ENCODE results near the gene CCDC107. TPM values are rescaled to one million over a fixed set of nuclear protein-coding genes. Genes with fewer than 3 reads are reported as not detected.

The CCDC107 gene
- total RNA-seq, 1 experiment from 2014 or later, result 11.8 TPM

DNA sequence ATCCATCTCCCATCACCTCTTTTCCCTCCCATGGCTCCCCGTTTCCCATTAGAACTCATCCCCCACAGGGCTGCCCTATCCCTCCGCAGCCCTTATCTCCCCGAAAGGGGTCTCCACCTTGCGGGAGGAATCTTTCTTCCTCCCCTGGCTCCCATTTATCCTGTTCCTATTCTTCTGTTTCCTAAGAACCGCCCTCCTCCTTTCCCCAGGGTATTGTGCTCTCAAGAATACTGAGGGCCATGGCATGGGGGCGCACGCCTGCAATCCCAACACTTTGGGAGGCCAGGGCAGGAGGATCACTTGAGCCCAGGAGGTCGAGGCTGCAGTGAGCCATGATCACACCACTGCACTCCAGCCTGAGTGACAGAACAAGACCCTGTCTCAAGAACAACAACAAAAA, 40.5 kb upstream of the CCDC107 start:
- Mint-ChIP-seq H3K27me3 (ENCODE audit: insufficient read depth, unreplicated experiment) (peaks cover 13% of the 10 kb centered on the region), H3K9me3 (ENCODE audit: unreplicated experiment) (no peaks in the 10 kb centered on the region), H3K4me3 (ENCODE audit: unreplicated experiment) (peak overlapping the region; percentile 60), H3K4me1 (ENCODE audit: low read depth, unreplicated experiment) (peaks cover 5% of the 10 kb centered on the region), H3K36me3 (ENCODE audit: insufficient read depth, unreplicated experiment) (no peaks in the 10 kb centered on the region), H3K27ac (ENCODE audit: unreplicated experiment) (no peak overlapping the region)
- H3K9me3 ChIP-seq, result no peaks in the 10 kb centered on the region
- no peak overlapping the region for H3K4me3 ChIP-seq (ENCODE audit: low read depth, low read length)
- no peak for DNase-seq
- TF ChIP-seq, protein P1, sequence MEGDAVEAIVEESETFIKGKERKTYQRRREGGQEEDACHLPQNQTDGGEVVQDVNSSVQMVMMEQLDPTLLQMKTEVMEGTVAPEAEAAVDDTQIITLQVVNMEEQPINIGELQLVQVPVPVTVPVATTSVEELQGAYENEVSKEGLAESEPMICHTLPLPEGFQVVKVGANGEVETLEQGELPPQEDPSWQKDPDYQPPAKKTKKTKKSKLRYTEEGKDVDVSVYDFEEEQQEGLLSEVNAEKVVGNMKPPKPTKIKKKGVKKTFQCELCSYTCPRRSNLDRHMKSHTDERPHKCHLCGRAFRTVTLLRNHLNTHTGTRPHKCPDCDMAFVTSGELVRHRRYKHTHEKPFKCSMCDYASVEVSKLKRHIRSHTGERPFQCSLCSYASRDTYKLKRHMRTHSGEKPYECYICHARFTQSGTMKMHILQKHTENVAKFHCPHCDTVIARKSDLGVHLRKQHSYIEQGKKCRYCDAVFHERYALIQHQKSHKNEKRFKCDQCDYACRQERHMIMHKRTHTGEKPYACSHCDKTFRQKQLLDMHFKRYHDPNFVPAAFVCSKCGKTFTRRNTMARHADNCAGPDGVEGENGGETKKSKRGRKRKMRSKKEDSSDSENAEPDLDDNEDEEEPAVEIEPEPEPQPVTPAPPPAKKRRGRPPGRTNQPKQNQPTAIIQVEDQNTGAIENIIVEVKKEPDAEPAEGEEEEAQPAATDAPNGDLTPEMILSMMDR (IDR thresholded peaks at IDR 0.05; ENCODE audit: insufficient read depth in 1 of 2, low read depth in 1 of 2, low read length in 1 of 2, severe bottlenecking in 1 of 2, unreplicated experiment in 1 of 2), result no peak
- CTCF ChIA-PET, result interaction anchor here (0.6 kb wide), 1 partner anchor 58 kb away, joined by 6 read pairs; no protein-coding TSS in a partner anchor
- BruUV-seq (replicated peaks), result no TSS peak
- H3K27me3 ChIP-seq (replicated peaks; ENCODE audit: control insufficient read depth, insufficient read depth, low read length), result no peaks in the 10 kb centered on the region
- POLR2A ChIA-PET, result interaction anchor here (0.8 kb wide), 1 partner anchor 30 kb away, joined by 4 read pairs; no protein-coding TSS in a partner anchor
- intact Hi-C loops (cut with micrococcal nuclease; ENCODE audit: unreplicated experiment), result no loop called here
- H3K36me3 ChIP-seq (ENCODE audit: control insufficient read depth, insufficient read depth, low read length), result no peaks in the 10 kb centered on the region
- no peaks in the 10 kb centered on the region for H3K4me1 ChIP-seq

DNA sequence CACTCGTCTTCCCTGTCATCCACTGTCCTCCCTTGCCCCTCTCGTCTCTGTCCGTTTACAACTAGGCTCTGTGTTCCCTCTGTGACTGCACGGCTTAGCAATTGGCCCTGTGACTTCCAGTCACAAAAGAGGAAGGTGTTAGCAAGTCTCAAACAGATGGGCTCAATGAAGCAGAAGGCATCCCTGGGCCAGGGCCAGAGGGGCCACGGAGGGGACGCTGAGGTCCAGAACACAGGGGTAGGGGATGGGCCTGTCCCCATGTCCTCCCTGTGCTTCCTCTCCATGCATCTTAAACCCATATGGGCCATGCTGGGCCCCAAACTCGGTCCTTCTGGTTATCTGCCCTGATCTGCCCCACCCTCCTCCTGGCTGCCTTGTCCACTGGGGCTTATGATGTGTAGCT, 39.8 kb upstream of the CCDC107 start, which contains the start of gene CD72:
TSS of gene CD72 (minus strand) at position 89 of the 403 bp plus-strand sequence. CDS start 110 bp downstream, outside the sequence.
- POLR2A ChIA-PET, result no interaction called here
- DNase-seq, result no peak
- CTCF ChIA-PET, result interaction anchor here (0.6 kb wide), 1 partner anchor 57 kb away, joined by 6 read pairs; no protein-coding TSS in a partner anchor
- TF ChIP-seq, protein P1 (IDR thresholded peaks at IDR 0.05; ENCODE audit: insufficient read depth in 1 of 2, low read depth in 1 of 2, low read length in 1 of 2, severe bottlenecking in 1 of 2, unreplicated experiment in 1 of 2), result no peak
- Histone ChIP-seq H3K4me1 (no peaks in the 10 kb centered on the region), H3K36me3 (ENCODE audit: control insufficient read depth, insufficient read depth, low read length) (no peaks in the 10 kb centered on the region), H3K4me3 (ENCODE audit: low read depth, low read length) (no peak within 1 kb of the TSS), H3K27me3 (replicated peaks; ENCODE audit: control insufficient read depth, insufficient read depth, low read length) (no peaks in the 10 kb centered on the region), H3K9me3 (no peaks in the 10 kb centered on the region)
- H3K9me3 Mint-ChIP-seq (ENCODE audit: unreplicated experiment), result no peaks in the 10 kb centered on the region
- intact Hi-C loops (cut with micrococcal nuclease; ENCODE audit: unreplicated experiment), result no loop called here
- peaks cover 13% of the 10 kb centered on the region for H3K27me3 Mint-ChIP-seq (ENCODE audit: insufficient read depth, unreplicated experiment)
- H3K4me1 Mint-ChIP-seq (ENCODE audit: low read depth, unreplicated experiment), result peaks cover 5% of the 10 kb centered on the region
- H3K4me3 Mint-ChIP-seq (ENCODE audit: unreplicated experiment), result peak within 1 kb of the TSS; percentile 60
- BruUV-seq (replicated peaks), result no TSS peak
- no peaks in the 10 kb centered on the region for H3K36me3 Mint-ChIP-seq (ENCODE audit: insufficient read depth, unreplicated experiment)
- H3K27ac Mint-ChIP-seq (ENCODE audit: unreplicated experiment), result no peak within 1 kb of the TSS

DNA sequence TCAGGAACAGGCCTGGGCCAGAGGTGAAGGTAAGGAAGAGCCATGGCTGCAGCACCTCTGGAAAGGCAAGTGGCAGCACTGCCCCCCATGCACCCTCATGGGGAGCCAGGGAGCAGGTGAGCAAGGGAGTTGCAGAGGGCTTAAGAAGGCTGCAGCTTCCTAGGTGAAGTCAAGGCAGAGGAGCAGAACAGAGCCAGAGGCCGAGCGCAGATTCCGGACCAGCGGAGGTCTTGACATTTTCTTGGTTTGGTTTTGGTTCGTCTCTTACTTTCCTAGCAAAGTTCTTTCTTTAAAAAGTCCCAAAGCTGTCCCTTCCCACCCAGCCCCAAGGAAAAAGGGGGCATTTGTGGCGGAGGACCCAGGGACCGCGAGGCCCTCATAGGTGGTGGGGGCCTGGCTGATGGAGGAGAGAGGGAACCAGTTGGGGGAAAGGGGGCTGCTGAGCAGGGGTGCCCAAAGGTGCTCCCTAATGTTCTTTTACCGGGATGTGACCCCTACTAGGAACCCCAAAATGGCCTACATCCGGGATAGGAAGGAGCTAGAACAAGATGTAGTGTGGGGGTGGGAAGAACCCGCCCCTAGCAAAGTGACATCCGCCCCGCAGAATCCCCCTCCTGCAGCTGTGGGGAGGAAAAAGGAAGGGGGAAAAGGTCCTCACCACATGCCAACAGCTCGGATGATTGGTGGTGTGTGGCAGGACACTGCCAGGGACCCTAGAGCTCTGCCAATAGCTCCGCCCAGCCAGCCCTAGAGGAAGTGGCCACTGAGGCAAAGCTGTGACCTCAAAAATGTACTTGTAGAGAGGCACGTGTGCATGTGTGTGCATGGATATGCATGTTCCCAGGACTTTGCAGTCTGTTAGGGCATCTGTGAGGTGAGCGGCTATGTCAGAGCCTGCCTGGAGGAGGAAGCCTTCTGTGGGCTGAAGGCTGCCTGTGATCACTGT, 39.0 kb upstream of the CCDC107 start:
- H3K36me3 ChIP-seq (ENCODE audit: control insufficient read depth, insufficient read depth, low read length), result no peaks in the 10 kb centered on the region
- no peak for DNase-seq
- no peaks in the 10 kb centered on the region for H3K36me3 Mint-ChIP-seq (ENCODE audit: insufficient read depth, unreplicated experiment)
- no peaks in the 10 kb centered on the region for H3K9me3 ChIP-seq
- intact Hi-C loops (cut with micrococcal nuclease; ENCODE audit: unreplicated experiment), result no loop called here
- H3K27me3 ChIP-seq (replicated peaks; ENCODE audit: control insufficient read depth, insufficient read depth, low read length), result no peaks in the 10 kb centered on the region
- H3K4me3 Mint-ChIP-seq (ENCODE audit: unreplicated experiment), result no peak overlapping the region
- H3K4me3 ChIP-seq (ENCODE audit: low read depth, low read length), result no peak overlapping the region
- H3K4me1 ChIP-seq, result no peaks in the 10 kb centered on the region
- TF ChIP-seq, protein P1 (IDR thresholded peaks at IDR 0.05; ENCODE audit: insufficient read depth in 1 of 2, low read depth in 1 of 2, low read length in 1 of 2, severe bottlenecking in 1 of 2, unreplicated experiment in 1 of 2), result no peak
- ChIA-PET CTCF (interaction anchor here (0.9 kb wide), 1 partner anchor 8 kb away, joined by 4 read pairs; no protein-coding TSS in a partner anchor), POLR2A (no interaction called here)
- no TSS peak for BruUV-seq (replicated peaks)
- H3K27ac Mint-ChIP-seq (ENCODE audit: unreplicated experiment), result no peak overlapping the region
- H3K4me1 Mint-ChIP-seq (ENCODE audit: low read depth, unreplicated experiment), result peaks cover 5% of the 10 kb centered on the region
- H3K27me3 Mint-ChIP-seq (ENCODE audit: insufficient read depth, unreplicated experiment), result peaks cover 12% of the 10 kb centered on the region
- no peaks in the 10 kb centered on the region for H3K9me3 Mint-ChIP-seq (ENCODE audit: unreplicated experiment)

Measured in Caco-2 (cell line).